GM18858 (cell line): ENCODE results near the gene PIM2.

Experiments used
- ATAC-seq: cut with Tn5 transposase; IDR thresholded peaks from one replicate; pipeline ENCODE4 v1.9.1; 2021; ENCODE audit not compliant: unreplicated experiment

Gene PIM2

DNA sequence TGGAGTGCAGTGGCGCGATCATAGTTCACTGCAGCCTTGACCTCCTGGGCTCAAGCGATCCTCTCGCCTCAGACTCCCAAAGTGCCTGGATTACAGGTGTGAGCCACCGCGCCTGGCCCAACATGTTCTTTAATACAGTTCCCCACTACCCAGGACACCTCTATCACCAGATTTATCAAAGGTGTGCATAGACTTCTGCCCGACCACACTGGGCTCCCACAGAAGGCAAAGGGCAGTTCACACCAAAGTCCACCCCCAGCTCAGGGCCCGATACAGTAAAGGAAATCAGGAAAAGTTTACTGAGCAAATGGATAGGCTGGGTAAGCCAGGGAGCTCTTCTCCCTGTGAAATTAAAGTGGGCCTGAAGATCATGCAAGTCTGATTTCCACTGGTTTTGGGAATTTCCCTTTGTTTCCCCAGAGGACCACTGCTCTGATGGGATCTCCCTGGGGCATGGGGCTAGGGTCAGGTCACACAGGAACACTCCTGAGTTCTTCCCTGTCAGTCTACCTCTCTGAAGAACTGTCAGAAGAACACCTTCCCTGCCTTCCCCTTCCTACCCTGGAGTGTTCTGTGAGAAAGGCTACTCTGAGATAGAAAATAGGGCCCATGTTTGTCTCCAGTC is 17.7 kb upstream of the PIM2 start:
- ATAC-seq: no peak

DNA sequence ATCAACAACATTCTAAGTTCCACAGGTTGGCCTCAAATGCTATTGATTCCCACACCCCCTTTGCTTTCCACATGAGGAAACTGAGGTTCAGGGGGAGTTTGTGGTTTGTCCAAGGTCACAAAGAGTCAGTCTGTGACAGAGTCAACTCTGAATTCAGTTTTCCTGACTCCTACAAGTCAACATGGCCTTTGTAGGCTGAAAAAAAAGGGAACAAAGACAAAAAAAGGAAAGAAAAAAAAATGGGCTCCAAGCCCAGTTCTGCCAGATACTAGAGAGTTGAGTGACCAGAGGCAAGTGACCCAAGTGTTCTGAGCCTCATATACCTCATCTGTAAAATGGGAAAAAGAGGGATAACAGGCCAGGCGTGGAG is 16.5 kb upstream of the PIM2 start:
- ATAC-seq: no peak

DNA sequence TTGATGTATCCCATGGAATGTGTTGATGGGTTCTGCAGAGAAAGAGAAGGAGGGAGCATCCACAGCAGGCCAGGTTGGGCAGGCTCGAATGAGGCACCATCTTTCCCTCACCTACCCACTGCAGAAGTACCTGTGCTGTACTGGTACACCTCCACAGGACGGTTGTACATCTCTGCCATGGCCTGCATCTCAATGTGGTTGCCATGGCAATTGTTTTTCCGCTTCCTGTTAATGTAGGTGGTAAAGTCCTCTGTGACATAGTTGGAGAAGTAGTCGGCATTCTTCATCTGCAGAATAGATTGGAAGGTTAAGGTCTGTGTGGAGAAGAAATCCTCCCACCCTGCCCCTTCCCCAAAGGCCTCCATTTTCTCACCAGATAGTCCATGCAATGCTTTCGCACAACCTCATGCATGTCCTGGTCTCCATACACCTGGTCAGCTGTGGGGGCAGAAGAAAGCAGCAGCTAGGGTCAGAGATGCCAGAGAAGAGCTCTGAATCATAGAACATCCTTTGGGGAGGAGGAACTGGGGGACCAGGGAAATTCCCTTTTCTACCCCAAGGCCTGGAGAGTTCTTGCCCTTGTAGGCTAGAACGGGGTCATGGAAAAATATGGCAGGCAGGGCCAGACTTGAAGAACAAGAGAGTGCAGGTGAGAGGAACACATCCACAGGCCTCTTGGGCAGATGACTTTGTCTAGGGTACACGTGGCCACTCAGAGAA is 15.9 kb upstream of the PIM2 start:
- ATAC-seq: no peak

DNA sequence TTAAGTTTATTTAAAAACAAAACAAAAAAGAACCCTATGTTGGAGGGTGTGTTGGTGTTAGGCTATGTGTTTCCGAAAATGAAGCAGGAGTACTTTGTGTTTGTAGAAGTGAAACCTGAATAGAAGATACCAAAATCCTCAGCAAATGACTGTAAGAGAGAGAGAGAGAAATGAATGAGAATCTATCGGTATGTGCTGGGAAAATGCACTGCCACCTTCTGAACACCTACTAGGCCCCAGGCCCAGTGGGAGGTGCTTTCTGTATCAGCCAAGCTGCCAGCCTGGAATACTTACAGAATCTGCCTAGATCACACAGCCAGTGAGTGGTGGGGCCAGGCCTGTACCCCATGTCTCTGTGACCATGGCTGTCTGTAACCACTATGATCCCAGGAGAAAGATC is 14.9 kb upstream of the PIM2 start:
- ATAC-seq: peak; percentile 34

DNA sequence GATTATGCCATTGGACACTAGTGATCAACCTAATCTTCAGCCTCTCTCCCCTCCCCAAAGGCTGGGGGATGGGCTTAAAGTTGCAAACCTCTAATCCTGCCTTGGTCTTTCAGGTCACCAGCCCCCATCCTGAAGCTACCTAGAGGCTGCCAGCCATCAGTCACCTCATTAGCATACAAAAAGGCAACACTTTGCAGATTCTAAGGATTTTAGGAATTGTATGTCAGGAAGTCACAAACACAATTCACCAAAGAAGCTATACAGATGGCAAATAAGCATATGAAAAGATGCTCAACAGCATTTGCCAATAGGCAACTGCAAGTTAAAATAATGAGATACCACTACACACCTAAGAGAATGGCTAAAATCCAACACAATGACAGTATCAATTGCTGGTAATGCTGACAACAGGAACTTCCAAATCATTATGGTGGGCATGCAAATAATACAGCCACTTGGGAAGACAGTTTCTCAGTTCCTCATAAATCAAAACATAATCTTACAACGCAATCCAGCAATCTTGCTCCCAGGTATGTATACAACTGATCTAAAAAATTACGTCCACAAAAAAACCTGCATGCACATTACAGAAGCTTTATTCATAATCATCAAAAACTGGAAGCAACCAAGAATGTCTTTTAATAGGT is 9.0 kb upstream of the PIM2 start:
- ATAC-seq: no peak

DNA sequence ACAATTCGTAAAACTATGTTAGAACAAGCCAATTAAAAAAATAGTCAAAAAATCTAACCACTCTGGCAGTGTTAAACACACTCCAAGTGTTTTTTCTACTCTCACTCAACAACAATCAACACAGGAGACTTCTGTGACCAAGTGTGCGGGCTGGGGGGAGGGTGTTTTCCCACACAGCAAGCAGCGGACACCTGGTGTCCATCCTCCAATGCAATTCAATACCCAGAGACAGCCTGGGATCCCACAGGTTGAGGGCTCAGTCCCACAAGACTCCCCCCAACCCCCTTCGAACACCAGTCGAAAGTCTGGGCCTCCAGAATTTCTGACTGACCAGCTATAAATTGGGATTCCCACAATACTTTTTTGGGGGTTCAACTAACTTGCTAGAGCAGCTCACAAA is 8.3 kb upstream of the PIM2 start:
- ATAC-seq: no peak

DNA sequence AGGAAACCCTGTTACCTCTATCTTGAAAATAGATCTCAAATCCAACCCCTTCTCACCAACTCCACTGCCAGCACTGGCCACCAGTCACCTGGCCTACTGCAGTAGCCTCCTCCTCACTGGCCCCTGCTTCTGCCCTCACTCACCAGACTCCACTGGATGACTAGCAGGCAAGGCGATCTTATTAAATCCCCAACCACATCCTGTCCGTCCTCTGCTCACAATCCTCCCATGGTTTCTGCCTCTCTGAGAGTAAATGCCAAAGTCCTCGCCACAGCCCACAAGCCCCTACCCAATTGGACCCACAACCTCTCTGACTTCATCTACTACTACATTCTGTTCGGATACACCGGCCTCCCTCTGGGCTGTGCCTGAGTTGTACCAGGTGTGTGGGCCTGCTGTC is 5.4 kb upstream of the PIM2 start:
- no peak for ATAC-seq

DNA sequence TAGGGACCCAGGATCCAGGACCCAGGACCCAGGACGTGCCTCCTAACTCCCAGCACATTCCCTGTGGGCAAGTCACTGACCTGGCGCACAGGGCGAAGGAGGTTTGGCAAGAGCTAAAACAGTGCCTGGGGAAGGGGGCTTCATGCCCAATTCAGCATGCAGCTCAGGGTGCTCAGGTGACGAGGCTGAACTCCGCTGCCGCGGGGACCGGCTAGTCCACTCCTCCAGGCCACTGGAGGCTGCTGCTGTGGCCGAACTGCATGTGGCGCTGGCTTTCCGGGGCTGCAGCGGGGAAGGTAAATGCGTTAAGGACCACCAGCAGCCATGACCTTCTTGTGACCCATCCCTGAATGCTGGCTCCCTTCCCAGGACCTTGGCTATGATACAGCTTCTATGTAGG is 4.9 kb upstream of the PIM2 start:
- no peak for ATAC-seq

DNA sequence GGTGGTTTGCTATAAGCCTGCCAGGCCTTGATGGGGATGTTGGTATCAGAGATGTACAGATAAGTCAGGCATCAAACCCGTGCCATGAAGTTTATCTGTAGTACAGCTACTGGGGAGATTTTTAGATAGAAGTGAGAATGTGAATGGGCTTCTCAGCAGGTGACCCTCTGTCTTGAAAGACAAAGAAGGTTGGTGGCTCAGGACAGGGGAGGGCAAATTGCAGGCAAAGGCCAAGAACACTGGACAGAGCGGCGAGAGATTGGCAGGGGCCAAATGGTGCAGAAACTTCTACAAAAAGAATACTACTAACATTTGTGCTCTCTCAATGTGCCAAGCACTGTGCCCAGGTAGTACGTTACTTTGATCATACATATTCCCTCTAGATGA is 1.9 kb upstream of the PIM2 start:
- ATAC-seq: no peak

DNA sequence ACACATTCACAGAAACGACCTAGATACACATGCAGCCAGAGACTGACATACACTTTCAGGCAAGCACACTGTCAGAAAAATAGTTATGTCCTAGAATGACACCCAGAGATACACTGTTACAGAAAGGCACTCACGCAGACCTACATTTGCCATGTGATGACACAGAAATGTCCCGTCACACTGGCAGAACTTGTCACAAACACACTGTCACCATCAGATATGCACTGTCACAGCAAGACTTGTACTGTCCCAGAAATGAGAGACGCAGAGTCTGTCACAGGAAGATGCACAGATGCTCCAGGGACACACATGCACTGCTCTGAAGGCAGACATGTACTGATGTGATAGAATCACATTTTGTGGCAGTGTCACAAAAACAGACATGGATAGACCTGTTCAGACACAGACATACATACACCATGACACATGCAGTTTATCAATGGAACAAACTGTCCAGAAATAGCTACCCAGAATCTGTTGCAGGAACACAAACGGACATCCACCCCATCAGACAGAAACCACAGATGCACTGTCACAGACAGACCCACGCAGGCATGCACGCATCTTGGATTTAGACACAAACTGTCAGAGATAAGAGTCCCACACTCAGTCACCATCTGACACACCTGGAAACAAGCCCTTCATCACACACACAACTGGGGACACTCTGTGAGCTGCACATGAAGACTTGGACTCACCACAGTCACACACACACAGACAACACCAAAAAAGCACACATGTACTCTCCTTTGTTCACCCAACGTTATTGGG is 1.3 kb upstream of the PIM2 start:
- ATAC-seq: no peak

DNA sequence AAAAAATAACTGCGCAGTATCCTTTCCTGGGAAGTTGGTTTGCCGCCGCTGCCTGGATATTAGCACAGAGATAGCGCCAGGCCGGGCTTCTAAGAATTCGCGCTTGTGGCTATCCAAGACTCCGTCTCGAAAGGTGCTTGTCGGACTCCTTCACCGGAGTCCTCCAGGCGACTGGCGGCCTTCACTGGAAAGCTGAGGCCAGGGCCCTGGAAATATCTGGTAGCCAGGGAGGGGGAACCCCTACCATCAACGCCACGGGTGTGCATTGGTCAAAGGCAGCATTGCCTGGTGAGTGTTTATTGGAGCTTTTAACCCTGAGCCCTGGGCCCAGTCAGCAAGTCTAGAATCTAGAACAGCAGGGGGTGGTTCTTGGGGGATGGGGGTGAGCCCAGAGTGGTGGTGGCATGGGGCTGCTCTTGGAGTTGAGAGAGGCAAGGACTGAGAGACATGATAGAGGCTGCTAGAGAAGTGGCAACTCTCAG is 577 bp upstream of the PIM2 start:
- no peak for ATAC-seq

DNA sequence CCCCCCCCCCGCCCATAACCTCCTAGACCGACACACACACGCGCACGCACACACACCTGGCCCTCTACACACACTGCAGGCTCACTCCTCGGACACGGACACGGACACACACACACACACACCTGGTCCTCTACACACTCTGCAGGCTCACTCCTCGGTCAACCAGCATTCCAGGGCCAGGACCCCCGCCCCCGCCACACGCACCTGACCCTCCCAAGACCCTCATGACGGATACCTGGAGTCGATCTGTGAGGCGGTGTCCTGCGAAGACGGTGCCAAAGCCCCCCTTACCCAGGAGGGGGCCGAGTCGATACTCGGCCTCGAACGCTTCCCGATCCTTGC is 552 bp downstream of the PIM2 start:
- ATAC-seq: no peak

DNA sequence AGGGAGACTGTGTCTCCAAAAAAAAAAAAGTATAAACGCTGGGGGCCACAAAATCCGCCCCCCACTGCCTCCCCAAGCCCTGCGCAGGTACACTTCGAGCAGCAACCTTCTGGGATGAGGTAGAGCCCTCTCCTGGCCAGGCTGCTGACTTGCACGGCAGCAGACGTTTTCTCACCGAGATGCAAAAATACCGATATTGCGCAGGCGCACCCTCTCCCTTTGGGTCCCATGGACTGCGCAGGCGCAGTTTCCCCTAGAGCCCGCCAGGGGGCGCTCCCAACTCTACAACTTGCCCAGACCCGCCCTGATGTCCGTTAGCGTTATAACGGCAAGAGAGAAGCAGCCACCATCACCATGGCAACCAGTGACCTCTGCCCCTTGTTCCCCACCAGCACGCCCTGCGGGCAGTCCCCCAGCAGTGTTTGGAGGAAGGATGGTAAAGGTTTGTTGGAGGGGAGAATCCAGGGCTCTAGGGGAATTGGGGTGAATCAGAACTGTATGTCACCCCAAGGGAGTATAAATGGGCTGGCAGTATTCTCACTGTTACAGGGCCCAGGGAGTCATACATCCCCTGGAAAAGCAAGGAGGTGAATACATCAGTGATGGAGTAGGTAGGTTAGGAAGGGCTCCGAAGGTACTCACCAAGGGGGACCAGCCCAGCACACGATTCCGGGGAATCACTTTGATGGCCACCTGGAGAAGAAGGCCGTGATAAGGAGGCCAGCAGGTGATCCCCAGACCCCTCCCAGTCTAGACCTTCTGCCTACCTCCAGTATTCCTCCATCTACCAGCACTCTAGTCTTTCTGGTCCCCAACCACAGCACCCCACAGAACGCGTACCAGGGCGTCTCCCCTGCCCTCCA is 1.5 kb downstream of the PIM2 start:
- no peak for ATAC-seq

DNA sequence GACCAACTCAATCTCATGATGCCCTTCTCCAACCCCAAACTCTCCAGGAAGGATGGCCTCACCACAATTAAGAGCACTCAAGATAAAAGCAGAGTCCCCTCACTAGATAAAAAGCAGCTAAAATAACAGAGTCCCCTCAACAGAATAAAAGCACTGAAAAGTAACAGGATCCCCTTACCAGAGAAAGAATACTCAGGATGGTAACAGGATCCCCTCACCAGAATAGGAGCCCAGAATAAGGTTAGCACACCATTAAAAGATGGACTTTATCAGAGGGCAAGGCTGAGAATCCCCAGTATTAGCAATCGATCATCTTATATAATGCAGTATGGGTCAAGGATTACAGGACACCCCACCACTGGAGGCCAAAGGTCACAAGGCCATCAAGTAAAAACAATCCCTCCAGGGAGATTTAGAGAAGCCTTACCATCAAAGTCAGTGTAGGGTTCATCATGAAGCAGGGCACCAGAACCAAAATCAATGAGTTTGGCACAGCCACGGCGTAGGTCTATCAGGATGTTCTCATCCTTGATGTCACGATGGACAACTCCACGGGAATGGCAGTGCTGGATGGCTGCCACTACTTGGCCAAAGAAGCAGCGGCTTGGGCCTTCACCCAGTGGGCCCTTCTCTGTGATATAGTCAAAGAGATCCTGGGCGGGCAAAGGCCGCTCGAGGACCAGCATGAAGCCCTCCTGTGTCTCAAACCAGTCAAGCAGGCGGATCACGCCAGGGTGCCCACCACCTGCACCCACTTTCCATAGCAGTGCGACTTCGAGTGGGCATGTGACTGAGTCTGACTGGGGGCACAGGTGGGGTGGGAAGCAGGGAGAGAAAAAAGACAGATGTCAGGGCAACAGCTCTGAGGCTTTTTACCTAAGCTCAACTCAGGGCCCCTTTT is 4.0 kb downstream of the PIM2 start:
- no peak for ATAC-seq

DNA sequence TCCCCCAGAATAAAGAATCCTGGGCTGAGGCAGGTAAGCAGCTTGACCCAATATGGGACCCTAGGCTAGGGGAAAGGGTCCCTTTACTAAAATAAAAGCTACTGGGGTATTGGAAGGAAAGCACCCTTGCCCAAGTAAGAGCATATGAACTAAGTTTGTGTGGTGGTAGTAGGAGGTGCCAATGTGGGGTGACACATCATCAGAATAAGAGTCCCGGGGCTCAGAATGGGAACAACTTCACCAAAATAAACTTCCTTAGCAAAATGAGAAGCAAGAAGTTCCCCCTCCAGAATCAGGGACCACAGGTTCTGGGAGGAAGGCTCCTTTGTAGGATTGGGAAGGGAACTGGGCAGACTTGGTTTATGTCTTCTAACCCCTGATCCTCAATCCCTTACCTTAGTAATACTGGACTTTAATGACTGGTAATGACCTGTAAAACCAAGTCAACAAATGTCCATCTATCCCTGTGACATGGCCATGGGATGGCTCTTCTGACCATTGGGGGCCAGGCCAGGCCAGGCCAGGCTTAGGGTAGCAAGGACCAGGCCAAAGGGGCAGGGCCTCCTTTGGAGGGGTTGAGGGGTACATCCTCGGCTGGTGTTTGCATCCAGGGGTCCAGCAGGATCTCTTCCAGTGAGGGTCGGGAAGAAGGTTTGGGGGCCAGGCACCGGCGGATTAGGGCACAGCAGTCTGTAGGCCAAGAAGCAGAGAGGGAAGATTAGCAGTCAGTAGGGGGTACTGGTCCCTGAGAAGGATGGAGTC is 5.0 kb downstream of the PIM2 start:
- ATAC-seq: no peak

DNA sequence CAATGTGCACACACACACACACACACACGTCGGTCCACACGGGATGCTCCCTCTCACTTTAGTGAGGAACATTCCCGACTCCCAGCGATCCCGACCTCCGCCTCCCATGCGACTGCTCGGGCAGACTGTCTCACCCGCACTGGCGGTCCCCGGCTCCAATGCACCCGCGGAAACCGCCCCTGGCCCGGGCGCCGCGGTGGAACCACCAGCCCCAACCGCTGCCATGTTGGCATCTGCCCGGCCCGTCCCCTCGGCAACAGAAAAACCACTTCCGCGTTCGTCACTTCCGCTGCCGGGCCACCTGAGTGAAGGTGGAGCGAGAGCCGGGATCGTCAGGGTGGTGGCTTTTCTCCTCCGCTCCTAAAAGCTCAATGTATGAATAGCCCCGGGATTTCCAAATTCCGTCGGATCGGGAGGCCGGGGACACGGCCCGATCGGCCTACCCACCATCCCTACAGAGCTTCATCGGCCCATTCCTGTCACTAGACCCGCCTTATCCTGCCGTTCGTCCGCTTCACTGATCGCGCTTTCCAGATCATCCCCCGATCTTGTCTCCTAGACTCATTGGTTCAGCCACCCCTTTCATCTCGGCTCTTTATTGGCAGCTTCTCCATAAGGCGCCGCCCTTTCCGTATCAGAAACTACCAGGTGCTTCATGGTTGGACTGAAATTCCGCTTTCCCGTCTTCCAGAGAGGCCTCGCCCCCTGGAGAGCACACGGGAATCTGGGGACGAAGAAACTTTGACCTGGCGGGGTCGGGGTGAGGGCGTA is 7.2 kb downstream of the PIM2 start, which contains the start of gene SLC35A2:
TSS of gene SLC35A2 (minus strand) at position 235 of the 771 bp plus-strand sequence. CDS start at position 225, 10 bp downstream.
- peak; percentile 35 for ATAC-seq

DNA sequence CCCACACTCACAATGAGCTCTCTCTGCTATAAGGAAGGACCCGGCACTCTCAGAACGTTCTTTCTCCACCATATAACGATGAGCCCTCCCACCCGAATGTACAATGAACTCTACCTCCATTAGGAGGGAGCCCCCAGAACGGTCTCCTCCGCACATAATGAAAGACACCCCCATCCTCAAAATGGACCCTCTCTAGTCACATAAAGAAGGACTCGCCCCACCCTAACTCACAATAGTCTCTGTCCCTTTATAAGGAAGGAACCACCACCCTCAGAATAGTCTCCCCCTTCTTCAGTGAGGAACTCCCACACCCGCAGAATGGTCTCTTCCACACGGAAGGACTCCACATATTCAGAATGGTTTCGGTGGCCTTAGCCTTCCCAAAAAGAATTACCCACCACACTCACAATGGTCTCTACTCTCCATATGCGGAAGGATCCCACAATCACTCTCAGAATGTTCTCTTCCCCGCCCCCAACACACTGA is 7.9 kb downstream of the PIM2 start:
- ATAC-seq: no peak

DNA sequence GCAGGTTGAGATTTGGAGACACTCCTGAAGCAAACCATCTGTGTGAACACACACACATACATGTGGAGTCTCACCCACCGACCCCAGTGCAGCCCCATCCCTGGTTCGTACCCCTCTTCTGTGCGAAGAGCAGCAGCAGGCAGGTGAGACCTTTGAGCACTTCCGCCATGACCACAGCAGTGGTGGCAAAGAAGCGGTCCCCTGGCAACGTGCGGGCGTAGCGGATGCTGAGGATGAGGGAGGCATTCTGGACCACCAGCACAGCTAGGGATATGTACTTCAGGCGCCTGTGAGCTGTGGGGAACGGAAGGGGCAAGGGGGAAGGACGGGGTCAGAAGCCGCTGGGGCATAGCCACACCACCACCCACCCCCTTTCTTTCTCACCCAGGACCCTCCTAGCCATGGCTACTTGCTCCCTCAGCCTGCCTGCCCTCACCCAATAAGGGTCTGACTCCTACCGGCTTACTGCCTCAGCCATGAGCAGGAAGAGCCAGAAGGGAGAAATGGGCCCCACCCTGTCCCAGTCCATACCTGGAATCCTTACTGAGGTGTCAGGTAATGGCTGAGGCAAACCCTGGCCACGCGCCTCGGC is 9.0 kb downstream of the PIM2 start:
- ATAC-seq: no peak
